Mucosa of stomach (tissue), 1 donor: ENCODE data around the gene KLF1.
"Not testable (repeated sequence)": the region's sequence is repeated elsewhere in the genome, so short reads cannot be mapped to it uniquely, and the experiment has no call there.

Experiments
- H3K27me3 ChIP-seq: one replicate; pipeline ENCODE4 v1.7.0; 2013; ENCODE audit warnings: mild to moderate bottlenecking, low read length; ENCODE audit not compliant: control insufficient read depth, insufficient read depth
- H3K36me3 ChIP-seq: one replicate; pipeline ENCODE4 v1.7.0; 2013; ENCODE audit warnings: low read length; ENCODE audit not compliant: control insufficient read depth, insufficient read depth
- H3K4me1 ChIP-seq: one replicate; pipeline ENCODE4 v1.7.0; 2013; ENCODE audit warnings: mild to moderate bottlenecking, low read length; ENCODE audit not compliant: control insufficient read depth, insufficient read depth
- H3K4me3 ChIP-seq: one replicate; pipeline ENCODE4 v1.7.0; 2013; ENCODE audit warnings: low read length
- H3K9ac ChIP-seq: one replicate; pipeline ENCODE4 v1.7.0; 2013; ENCODE audit warnings: mild to moderate bottlenecking, low read length, moderate library complexity
- H3K9me3 ChIP-seq: one replicate; pipeline ENCODE4 v1.7.0; 2013; ENCODE audit warnings: mild to moderate bottlenecking, low read length, moderate library complexity; ENCODE audit not compliant: control insufficient read depth
- donor health status: Pancreatic carcinoma.

The KLF1 gene

DNA sequence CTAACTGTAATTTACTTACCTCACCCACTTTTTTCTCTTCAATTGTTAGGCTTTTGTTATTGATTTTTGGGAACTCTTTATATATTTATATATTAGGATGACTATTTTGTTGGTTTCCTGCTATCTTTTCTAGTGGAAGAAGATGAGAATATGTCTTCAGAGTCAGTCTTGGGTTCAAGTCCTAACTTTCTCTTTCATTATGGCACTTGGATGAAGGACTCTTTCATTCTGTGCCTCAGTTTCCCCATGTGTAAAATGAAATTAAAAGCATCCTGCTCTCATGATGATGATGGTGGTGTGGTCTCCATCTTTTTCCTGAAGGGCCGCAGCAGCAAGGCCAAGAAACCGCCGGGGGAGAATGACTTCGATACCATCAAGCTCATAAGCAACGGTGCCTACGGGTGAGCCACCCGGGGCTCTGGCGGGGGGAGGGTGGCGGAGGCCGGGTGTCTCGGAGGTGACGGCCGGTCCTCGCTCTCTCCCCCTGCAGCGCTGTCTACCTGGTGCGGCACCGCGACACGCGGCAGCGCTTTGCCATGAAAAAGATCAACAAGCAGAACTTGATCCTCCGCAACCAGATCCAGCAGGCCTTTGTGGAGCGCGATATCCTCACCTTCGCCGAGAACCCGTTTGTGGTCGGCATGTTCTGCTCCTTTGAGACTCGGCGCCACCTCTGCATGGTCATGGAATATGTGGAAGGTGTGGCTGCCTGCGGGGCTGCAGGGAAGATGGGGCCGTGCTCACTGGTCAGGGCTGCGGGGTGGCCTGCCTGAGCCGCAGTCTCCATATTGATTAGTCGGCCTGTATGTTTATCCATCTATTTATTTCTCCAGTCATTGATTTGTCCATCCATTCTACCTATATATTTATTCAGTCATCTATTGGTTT lies 28.7 kb downstream of the KLF1 start:
- Histone ChIP-seq H3K9ac (no peak overlapping the region), H3K36me3 (no peaks in the 10 kb centered on the region), H3K4me1 (no peaks in the 10 kb centered on the region), H3K9me3 (no peaks in the 10 kb centered on the region), H3K27me3 (no peaks in the 10 kb centered on the region), H3K4me3 (no peak overlapping the region)

DNA sequence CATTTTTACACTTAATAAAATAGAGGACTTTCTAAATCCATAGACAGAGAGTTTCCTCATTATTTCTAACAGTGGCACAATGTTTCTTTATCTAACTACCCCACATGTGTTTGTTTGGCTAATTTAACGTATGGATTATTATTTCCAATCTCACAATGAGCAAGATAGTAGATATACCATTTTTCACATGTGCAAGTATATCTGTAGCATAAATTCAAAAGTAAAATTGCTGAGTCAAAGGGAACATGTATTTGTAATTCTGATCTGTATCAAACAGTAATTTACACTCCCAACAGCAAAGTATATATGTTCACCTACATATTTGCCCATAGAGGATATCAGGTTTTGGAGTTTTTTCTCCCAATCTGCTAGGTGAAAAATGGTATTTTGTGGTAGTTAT lies 30.3 kb downstream of the KLF1 start:
- Histone ChIP-seq H3K36me3 (no peaks in the 10 kb centered on the region), H3K9ac (no peak overlapping the region), H3K4me1 (no peaks in the 10 kb centered on the region), H3K9me3 (no peaks in the 10 kb centered on the region), H3K27me3 (no peaks in the 10 kb centered on the region), H3K4me3 (no peak overlapping the region)

- Histone ChIP-seq H3K9me3 (no peaks in the 10 kb centered on the region), H3K4me3 (no peak overlapping the region), H3K27me3 (peaks cover 7% of the 10 kb centered on the region), H3K4me1 (peaks cover 9% of the 10 kb centered on the region), H3K36me3 (no peaks in the 10 kb centered on the region), H3K9ac (no peak overlapping the region)
These were observed 39.6 kb downstream of the KLF1 start for GRCh38 chr19:12847159-12848139.

- Histone ChIP-seq H3K4me1 (peaks cover 11% of the 10 kb centered on the region), H3K27me3 (peaks cover 11% of the 10 kb centered on the region)
- not testable (repeated sequence) for H3K9ac ChIP-seq, H3K4me3 ChIP-seq, H3K9me3 ChIP-seq, H3K36me3 ChIP-seq
These were observed 40.4 kb downstream of the KLF1 start for GRCh38 chr19:12846613-12847012.

DNA sequence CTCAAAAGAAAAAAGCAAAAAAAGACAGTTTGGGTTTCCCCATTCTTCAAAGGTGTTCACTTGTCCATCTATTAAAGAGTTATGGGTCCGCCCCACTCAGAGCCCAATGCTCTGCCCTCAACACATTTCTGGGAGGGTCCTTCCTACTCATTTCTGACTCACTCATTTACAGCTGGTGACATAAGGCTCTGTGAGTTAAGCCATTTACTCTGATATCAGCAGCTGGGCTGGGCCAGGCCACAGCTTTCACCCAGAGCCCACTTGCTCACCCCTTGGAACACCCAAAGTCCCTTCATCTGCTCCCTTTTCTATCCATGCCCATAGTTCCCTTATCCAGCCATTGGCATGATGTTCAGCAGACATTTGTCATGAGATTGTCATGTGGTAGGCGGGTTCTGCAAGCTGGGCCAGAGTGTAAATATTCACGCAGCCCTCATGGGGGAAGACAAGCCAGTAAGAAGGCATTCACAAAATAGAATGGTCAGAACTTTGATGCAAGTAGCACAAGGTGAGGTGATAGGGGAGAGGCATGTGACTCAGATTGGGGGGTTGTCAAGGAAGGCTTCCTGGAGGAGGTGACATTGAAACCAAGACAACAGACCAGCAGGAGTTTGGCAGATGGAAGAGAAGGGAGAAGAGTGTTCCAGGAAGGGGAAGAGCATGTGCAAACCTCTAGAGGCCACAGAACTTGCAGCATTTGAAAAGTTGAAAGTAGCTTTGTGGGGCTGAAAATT lies 42.8 kb downstream of the KLF1 start:
- Histone ChIP-seq H3K36me3 (no peaks in the 10 kb centered on the region), H3K9ac (no peak overlapping the region), H3K4me3 (no peak overlapping the region), H3K27me3 (peaks cover 35% of the 10 kb centered on the region), H3K9me3 (no peaks in the 10 kb centered on the region), H3K4me1 (peaks cover 20% of the 10 kb centered on the region)

DNA sequence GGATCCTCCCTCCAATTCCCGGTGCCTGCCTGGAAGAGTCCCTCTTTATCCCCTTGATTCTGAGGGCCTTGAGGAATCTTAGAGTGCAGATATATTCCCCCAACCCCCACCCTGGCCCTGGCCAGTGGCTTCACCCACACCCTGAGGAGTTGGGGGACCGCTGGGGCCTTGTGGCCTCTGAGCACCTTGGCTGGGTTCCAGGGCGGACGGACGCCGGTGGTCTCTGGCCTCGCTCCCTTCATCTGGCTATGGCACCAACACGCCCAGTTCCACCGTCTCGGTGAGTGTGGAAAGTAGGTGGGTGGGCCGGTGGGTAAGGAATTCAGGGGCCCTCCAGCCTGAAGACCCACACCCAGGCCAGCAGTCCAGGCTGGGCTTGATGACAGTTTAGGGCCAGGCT lies 43.7 kb downstream of the KLF1 start:
- Histone ChIP-seq H3K27me3 (peaks cover 43% of the 10 kb centered on the region), H3K36me3 (no peaks in the 10 kb centered on the region), H3K9ac (no peak overlapping the region)

DNA sequence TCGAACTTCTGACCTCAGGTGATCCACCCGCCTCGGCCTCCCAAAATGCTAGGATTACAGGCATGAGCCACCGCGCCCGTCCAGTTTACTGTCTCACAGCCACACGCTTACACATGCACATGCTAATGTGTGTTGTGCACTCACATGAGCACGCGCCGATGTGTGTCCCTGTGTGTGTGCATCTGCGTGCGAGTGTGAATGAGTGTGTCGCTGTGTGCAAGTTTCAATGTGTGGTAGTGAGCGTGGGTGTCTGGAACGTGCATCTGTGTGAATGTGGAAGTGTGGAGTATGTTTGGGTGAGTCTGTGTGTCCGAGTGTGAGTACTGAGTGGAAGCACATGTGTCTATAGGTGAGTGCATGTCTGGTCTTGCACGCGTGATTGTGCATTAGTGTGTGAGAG lies 44.5 kb downstream of the KLF1 start:
- Histone ChIP-seq H3K9me3 (no peaks in the 10 kb centered on the region), H3K36me3 (no peaks in the 10 kb centered on the region), H3K4me1 (peaks cover 20% of the 10 kb centered on the region), H3K4me3 (no peak overlapping the region), H3K27me3 (peaks cover 49% of the 10 kb centered on the region), H3K9ac (no peak overlapping the region)

More for the DNA sequence above, 43.7 kb downstream of the KLF1 start:
- Histone ChIP-seq H3K4me1 (peaks cover 20% of the 10 kb centered on the region), H3K9me3 (no peaks in the 10 kb centered on the region), H3K4me3 (no peak overlapping the region)

GRCh38 chr19:12841094-12841493 lies 45.9 kb downstream of the KLF1 start:
- no peaks in the 10 kb centered on the region for H3K36me3 ChIP-seq
- no peak overlapping the region for H3K4me3 ChIP-seq
- peaks cover 18% of the 10 kb centered on the region for H3K4me1 ChIP-seq
- peaks cover 53% of the 10 kb centered on the region for H3K27me3 ChIP-seq
- H3K9me3 ChIP-seq, result no peaks in the 10 kb centered on the region
- no peak overlapping the region for H3K9ac ChIP-seq

- H3K27me3 ChIP-seq, result peaks cover 60% of the 10 kb centered on the region
- H3K4me3 ChIP-seq, result no peak overlapping the region
- no peaks in the 10 kb centered on the region for H3K9me3 ChIP-seq
- H3K9ac ChIP-seq, result no peak overlapping the region
- H3K4me1 ChIP-seq, result peaks cover 21% of the 10 kb centered on the region
- H3K36me3 ChIP-seq, result no peaks in the 10 kb centered on the region
These were observed 46.6 kb downstream of the KLF1 start for GRCh38 chr19:12840091-12841079.

DNA sequence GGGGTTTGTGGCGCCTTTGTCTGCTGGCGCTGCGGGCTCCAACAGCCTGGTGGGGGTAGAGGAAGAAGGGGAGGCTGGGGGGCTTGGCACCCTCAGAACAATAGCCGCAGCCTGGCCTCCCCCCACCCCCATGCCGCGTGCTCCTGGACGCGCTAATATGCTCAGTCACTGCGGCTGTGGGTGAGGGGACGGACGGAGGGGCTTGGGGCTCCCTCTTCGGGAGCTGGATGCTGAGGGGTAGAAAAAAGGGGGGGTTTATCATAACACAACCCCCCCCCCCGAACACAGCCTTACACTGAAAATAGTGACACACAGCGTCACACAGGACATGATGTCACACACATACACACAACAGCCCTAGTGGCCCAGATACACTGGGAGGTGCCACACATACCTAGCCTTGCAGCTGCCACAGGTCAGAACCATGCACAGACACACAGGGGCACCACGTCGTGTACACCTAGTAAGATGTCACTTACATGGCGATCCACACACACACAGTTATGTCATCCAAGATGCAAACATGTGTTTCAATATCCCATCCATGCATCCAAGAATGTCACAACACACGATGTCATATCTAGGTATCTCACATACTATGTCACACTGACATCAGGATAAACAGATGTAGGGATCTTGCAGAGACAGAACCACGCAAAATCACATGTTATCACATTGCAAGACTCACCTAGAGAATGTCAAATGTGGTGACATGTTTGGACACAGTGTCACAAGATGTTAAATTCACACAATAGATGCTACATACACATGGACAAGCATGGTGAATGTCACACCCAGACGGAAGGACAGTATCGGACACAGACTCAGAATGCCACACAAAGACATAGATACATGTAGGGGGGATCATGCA lies 47.9 kb downstream of the KLF1 start:
- Histone ChIP-seq H3K27me3 (peaks cover 72% of the 10 kb centered on the region), H3K36me3 (no peaks in the 10 kb centered on the region), H3K9me3 (no peaks in the 10 kb centered on the region), H3K9ac (no peak overlapping the region), H3K4me3 (no peak overlapping the region), H3K4me1 (peaks cover 21% of the 10 kb centered on the region)
